Uterus (tissue), 2 donors: Measurements from ENCODE around the gene GMDS.

ENCODE experiments used
- CTCF ChIP-seq, 4 experiments: fragments of 200-600 bp in 2 of 4; fragments of 450-650 bp in 2 of 4; sonication (generic) in 2 of 4; IDR thresholded peaks; one replicate each; pipeline ENCODE4 v1.5.1; 2016 to 2019; ENCODE audit warnings: antibody characterized with exemption in 4 of 4, mild to moderate bottlenecking in 2 of 4, moderate library complexity in 1 of 4
- POLR2A ChIP-seq, 2 donors: fragments of 450-650 bp; IDR thresholded peaks; one replicate each; pipeline ENCODE4 v1.6.1; 2016; ENCODE audit warnings: antibody characterized with exemption in 2 of 2, mild to moderate bottlenecking in 1 of 2, moderate library complexity in 1 of 2

GRCh38 chr6:1714654-1715053 lies 530.8 kb downstream of the GMDS start:
- no peak for TF ChIP-seq CTCF (IDR thresholded peaks at IDR 0.05)
- no peak for TF ChIP-seq POLR2A (IDR thresholded peaks at IDR 0.05)
